Erythroblast (primary cell): Measurements from ENCODE around the gene SCARF2.
"Not testable (repeated sequence)": the region's sequence is repeated elsewhere in the genome, so short reads cannot be mapped to it uniquely, and the experiment has no call there.

Experiments
- GATA1 ChIP-seq: IDR thresholded peaks from 2 replicates; pipeline ENCODE4 v1.6.1; 2011; ENCODE audit warnings: low read depth, mild to moderate bottlenecking, control low read depth, low read length, moderate library complexity
- POLR2A ChIP-seq: IDR thresholded peaks from 2 replicates; pipeline ENCODE4 v1.6.1; 2011; ENCODE audit warnings: mild to moderate bottlenecking, low read length

DNA sequence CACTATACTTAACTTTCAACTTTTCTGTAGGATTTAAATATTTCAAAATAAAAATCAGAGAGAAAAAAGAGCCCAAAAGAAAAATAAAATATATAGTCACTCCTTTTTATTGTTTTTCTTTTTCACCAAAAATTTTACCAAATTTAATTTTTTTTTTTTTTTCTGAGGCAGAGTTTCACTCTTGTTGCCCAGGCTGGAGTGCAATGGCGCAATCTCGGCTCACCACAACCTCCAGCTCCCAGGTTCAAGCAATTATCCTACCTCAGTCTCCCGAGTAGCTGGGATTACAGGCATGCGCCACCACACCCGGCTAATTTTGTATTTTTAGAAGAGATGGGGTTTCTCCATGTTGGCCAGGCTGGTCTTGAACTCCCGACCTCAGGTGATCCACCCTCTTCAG lies 40.4 kb upstream of the SCARF2 start:
- not testable (repeated sequence) for TF ChIP-seq POLR2A, GATA1
